NCI-H2171 treated with DMSO at 0.1 percent for 48 hours (cell line): ENCODE results near the gene RPS6KA3.
"Not testable (repeated sequence)": the region's sequence is repeated elsewhere in the genome, so short reads cannot be mapped to it uniquely, and the experiment has no call there.

Experiments used
- DNase-seq: peaks from one replicate; lab custom pipeline; 2025; lab: John Stamatoyannopoulos, UW

The RPS6KA3 gene

DNA sequence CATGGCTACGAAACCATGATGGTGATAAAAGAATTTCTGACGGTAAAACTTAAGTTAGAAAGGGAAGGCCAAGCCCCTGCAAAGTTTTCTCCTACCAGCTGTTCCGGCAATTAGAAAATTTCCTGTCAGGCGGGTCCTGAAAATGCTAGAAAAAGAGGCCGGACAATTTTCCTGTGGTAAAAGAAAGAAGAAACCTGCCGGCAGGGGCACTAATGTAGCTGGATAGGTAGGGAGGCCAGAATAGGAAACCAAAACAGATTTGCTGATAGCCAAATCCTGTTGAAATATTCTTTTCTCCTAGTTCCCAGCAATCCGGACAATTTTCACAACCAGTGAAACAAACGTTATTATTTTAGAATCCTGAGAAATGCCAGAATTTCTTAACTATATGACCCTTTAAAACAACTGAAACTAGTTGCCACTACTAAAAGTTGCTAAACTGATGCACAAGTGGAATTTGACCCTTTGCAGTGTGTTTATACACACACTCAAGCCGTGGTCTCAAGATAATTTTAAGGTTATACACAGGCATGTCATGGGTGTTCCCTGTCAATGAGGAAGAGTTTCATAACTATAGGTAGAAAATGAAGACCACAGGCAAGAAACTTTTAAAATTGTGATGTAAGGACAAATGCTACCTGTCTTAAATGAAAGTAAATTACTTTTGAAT lies 47.7 kb downstream of the RPS6KA3 start:
- no peak for DNase-seq

DNA sequence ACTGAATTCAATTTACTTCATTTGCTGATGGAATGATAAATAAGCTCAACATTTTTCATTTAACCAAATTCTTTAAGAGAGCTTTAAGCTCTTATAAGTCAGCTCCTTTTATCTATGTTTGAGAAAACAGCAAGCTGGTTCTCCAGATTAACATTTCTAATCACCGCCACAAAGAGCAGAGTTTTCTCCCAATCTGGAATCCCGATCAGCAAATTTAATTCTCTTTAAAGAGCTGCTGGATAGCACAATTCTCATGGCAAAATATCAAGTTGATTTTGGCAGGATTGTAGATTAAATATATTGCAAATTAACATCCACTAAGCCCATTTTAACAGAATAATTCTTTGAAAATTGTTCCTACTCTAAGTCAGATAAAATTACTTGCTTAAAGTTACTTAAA lies 48.8 kb downstream of the RPS6KA3 start:
- DNase-seq, result no peak

DNA sequence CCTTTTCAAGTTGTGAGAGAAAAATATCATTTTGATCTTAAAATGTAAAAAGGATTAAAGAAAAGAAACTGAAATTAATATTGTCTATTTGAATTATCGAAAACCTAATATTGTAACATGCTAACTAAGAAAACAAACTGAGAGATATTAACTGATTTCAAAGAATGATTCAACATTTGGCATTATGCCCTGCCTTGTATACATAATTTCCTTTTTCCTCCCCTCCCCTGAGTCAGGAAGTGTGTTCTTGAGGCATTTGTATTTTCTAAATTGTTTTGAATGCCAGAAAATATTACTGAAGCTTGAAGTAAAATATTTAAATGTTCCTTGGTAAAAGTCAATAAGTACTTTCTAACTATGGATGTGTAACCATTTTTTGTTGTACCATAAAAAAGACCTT lies 49.4 kb downstream of the RPS6KA3 start:
- peak; percentile 3 for DNase-seq

DNA sequence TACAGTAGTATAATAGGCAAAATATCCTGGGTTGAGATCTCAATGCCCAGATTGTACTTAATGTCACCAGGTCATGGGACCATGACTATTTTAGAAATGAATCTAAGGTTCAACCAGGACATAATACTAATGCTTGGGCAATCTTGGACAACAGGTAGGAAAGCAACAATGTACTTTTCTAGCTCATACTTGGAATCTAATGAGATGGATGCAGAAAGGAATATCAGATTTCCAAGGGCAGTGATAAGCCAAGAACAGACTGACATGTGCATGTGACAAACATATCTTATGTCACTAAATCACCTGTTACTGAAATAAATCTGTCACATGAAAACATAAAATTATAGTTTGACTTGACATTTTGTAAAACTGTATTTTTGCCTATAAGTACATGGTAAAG lies 51.1 kb downstream of the RPS6KA3 start:
- DNase-seq, result peak; percentile 70

DNA sequence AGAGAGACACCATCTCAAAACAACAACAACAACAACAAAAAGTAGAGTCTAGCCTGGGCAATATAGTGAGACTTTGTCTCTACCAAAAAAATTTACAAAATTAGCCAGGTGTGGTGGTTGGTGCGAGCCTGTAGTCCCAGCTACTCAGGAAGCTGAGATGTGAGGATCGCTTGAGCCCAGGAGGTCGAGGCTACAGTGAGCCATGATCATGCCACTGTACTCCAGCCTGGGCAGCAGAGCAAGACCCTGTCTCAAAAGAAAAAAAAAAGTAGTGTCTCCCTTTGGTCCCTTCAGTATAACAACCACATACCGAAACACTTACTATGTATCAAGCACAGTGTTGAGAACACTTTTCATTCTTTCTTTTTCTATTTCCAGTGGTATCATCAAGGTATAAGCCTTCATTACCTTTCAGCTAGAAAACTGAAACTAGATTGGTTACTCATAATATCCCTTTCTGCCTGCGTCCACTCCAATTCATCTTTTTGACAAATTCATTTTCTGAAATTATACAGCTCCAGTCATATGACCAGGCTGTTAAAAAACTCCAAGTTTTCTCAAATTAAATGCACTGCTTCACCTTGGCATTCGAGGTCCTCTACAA lies 54.1 kb downstream of the RPS6KA3 start:
- no peak for DNase-seq

DNA sequence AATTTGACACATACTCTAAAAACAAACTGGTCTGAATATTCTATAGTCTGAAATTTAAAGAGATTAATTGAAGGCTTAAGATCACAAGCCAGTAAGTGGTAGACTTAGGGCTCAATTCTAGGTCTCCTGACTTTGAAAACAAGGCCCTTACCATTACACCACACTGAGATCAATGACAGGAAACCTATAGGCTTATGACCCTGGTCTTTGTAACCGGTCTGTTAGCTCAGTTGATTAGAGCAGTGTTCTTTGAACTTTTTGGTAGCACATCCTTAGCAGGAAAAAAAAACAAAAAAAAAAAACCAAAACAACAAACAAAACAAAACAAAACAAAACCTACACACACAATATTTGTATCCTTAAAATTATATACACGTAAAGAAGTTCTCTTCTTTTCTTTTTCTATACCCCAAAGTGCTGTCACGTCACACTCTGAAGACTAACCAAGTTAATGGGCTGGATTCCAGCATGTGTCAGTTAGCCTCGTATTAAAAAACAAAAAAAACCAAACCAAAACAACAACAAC lies 55.4 kb downstream of the RPS6KA3 start:
- no peak for DNase-seq

DNA sequence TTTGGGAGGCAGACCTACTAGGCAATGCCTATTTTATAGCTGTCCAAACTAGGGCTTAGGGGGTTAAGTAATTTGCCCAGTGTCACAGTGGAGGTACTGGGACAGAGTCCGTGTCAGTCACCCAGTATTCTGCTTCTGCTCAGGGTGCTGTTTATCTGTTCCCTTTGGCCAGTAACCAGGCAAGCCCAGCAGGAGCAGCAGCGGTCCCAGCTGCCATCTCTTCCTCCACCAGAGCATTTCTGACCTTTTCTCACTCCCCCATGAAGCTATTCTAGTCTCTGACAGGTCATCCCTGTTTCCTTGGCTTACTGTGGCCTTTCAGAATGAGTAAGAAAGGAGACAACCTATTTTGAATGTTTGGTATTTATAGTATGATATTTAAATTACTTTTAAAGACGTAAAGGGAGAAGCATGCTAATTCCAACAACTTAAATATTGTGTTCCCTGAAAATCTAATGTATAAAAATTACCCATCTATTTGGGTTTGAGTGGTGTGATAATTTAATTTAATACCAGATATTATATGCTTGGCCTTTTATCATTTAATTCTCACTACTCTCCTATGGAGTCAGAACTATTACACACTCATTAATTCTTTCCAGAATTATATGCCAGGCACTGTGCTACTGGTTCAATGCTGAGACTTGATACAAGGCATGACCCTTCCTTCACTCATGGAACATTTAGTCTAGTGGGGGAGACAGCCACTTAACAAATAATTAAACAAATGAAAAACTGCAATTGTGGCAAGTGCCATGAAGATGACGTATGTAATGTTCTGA lies 60.6 kb downstream of the RPS6KA3 start:
- DNase-seq, result no peak

DNA sequence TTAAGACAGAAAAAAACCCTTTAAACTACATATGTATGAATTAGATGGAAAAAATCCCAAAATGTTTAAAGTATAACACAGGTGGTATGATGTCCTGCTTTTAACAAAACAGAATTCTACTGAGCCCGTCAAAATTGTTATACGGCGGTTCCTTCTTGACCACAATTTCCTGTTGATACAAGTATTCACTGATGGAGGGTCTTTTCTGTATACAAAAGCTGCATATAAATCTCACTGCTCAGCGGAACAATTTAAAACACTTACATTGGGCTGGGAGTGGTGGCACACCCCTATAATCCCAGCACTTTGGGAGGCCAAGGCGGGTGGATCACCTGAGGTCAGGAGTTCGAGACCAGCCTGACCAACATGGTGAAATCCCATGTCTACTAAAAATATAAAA lies 62.4 kb downstream of the RPS6KA3 start:
- DNase-seq, result no peak

DNA sequence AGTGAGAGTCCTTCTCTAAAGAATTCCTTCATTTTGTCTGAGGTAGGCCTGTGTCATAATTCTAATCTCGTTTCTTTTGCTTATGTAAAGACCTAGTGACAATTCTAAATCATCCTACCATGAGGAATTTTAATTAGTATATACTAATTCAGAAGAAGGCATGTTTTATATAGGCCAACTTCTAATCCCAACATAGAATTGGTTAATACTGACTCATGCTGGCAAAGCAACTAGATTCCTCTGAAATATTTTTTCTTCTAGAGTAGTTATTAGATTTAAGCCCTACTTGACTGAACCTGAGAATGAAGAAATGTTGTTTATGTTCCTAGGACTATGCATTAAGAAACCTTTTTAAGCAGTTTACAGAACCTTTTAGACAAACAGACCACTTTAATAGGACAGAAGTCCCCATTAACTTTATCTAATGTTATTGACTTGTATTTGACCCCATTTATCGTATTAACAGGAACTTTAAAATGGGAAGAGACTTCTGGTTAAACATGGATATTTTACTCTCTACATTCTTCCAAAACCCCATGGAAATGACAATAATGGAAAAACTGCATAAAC lies 69.0 kb downstream of the RPS6KA3 start:
- DNase-seq, result no peak

DNA sequence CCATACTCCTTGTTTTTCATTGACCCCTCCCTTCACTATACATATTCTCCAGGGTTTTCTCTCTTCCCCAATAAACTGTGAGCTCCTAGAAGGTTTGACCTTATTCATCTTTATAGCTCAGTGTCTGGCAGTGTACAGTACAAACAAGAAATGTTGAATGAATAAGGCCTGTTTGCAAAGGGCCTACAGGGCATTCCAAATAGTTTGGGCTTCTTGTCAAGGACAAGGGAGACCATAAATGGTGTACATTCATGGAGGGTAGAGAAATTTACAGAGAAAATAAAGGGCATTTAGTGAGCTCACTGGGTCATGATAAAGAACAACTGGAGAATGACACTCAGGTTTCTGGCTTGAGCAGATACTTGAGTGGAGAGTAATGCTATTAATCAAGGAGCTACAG lies 77.5 kb downstream of the RPS6KA3 start:
- no peak for DNase-seq

DNA sequence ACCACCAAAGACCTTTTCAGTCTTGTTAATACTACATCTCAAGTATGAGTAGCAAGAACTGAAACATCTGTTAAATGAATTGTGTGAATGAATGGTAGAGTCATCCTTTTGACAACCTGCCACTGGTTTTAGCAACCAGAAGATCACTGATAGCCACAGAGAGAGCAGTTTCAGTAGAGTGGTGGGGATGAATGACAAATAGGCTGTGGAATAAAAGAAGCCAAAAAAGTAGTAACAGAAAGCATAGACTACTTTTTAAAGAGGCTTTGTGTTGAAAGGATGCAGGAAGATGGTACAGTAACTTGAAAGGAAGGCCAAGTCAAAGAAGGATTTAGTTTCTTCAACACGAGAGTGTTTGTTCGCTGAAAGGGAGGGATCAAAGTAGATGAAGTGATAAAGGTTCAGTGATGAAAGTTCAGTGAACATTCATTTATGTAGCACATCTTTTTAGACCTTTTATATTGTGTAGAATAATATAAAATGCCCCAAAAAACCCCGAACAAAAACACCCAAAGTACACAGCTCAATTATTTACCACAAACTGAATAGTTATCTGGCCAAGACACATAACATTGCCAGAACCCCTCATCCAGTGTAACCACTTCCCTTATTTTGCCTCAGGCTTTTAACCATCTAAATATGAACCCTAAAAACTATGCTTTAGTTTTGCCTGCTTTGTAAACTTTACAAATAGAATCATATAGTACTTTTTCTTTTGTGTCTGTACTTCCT lies 84.9 kb downstream of the RPS6KA3 start:
- no peak for DNase-seq

DNA sequence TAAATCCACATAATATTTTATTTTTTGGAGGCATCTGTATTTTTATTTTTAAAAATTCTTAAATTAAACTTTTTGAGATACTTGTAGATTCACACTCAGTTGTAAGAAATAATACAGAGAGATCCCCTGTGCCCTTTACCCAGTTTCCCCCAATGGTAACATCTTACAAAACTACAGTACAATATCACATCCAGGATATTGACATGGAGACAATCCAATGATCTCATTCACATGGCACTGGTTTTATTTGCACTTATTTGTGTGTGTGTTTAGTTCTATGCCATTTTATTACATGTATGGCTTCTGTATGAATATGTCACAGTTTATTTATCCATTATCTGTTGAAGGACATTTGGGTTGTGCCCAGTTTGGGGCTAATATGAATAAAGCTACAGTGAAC lies 89.6 kb downstream of the RPS6KA3 start:
- DNase-seq, result no peak

DNA sequence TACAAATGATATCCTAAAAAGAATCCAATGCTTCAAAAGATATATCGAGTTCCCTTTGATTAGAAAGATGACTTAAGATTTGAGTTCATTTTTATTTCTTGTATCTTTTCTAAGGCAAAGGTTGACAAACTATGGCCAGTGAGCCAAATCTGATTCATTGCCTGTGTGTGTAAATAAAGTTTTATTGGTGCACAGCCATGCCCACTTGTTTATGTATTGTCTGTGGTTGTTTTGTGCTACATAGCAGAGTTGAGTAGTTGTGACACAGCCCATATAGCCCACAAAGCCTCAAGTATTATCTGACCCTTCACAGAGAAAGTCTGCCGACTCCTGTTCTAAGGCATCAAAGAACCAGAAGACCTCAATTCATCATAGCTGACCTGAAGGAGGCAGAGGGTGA lies 92.9 kb downstream of the RPS6KA3 start:
- DNase-seq, result no peak

DNA sequence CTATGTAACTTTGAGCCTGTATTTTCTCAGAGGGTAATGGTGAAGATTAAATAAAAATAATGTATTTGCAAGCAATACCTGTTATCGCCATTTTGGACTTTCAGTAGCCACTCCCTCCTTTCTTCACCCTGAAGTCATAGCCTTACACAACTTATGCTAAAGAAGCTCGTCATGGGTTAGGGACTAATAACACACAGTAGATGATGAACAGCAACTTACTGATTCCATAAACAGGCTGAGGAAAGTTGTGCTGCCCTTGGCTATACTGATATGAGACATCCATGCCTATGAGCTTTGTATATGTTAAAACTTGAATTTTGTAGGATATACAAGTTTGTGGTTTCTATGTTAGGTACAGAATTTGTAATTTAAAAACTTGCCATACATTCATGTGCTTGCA lies 93.4 kb downstream of the RPS6KA3 start:
- no peak for DNase-seq

DNA sequence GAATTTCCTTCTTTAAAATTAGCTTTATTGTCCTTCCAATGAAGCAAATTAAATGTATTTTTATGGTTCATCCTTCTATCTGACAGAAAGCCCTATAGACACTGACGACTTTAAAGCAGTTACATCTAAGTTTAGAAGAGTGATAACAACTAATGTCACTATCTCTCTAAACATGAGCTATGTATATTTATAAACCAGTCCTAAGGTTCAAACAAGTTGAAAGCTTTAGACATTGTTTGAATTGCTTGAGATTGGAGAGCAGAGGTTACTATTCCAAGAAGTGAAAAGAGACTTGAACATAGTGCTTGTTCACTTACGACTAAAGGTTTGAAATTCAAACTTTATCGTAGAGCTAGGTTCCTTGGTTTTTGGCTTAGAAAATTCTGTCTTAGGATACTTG lies 94.8 kb downstream of the RPS6KA3 start:
- no peak for DNase-seq

DNA sequence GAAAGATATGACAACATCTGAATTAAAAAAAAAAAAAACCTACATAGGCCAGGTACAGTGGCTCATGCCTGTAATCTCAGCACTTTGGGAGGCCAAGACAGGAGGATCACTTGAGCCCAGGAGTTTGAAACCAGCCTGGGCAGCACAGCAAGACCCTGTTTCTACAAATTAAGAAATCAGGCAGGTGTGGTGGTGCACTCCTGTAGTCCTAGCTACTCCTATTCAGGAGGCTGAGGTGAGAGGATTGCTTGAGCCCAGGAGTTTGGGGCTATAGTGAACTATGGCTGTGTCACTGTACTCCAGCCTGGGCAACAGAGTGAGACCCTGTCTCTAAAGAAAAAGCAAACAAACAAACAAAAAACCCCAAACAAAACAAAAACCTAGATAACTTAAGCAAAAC lies 104.2 kb downstream of the RPS6KA3 start:
- not testable (repeated sequence) for DNase-seq

DNA sequence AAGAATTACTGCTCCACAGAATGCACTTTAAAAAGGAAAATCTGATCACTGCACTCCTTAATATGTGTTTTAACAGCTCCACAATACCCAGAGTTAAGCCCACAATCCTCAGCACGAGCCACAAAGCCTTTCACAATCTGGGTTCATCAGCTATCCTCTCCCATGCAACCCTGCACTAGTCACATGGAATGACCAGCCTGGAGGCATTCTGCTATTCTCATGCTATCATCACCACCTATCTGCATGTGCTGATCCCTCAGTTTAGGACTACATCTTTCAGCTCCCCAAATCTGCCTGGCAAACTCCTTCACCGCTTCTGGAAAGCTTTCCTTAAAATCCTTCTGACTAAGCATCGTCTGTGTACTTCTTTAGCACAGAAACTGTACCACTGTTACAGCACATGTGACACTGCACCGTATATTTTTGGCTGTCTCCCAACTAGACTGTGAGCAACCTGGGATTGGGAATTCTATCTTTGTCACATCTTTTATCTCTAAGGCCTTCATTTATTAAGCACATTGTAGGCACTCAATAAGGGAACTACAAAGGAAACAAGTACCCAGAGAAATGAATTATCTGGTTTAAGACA lies 106.8 kb downstream of the RPS6KA3 start:
- no peak for DNase-seq

DNA sequence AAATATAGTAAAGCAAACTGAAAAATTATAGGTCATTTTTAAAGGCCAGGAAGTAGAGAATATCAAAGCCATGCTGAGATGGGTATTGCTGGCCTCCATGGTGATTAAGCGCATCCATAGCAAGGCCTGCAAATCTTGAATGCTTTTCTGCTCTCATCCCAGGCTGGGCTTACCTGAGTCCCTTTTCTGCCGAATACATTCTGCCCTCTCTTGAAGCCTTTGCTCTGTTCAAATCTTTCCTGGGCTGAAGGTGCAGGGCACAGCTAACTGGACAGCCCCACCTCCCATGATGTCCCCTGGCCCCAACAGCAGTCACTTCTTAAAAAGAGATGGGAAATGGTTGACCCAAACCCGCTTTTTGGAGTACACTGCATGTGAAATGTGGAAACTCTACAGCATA lies 115.0 kb downstream of the RPS6KA3 start:
- no peak for DNase-seq

DNA sequence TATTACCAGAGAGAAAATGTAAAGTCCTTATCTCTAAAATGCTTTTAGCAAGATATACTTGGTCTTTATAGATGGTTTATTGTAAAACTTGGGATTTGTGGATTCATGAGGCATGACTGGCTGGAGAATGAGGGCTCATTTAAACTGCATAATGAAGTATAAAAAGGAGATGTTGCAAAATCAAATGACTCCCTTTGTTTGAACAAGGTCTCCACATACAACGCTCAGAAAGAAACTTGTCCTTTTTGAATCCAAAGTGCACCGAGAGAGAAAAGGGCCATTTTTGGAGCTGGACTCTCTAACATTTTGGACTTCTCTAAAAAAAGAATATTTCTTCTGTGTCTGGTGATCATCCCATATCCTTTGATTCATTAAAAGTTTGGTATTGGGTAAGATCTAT lies 117.4 kb downstream of the RPS6KA3 start:
- DNase-seq, result no peak

DNA sequence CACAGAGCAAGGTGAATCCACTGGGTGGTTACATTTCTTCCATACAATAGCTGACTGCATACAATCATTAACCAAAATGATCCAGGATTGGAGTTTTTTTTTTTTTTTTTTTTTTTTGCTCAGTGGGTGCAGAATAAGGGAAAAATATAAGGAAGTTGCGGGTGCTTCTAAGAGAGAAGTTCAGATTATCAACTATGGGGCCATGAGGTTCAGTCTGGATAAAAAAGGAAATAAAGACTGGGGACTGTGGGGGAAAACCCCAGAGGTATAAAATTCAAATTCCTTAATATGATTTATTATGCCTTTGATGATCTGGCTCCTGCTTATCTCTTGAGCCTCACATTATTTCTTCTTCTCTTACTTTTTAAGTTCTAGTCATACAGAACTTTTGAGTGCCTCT lies 119.1 kb downstream of the RPS6KA3 start:
- no peak for DNase-seq

DNA sequence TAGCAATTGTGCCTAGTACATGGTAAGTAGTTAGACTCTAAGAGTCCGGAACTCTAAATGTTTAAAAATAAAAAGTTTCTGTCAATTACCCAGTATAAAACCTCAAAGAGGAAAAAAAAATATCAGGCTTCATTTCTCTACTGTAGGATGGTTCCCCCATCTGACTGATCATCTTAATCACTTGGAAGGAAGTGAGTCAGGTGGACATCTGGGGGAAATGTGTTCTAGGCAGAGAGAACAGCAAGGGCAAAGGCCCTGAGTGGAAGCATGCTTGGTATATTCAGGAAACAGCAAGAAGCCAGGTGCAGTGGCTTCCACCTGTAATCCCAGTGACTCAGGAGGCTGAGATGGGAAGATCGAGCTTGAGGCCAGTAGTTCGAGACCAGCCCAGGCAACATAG lies 122.2 kb downstream of the RPS6KA3 start:
- no peak for DNase-seq

DNA sequence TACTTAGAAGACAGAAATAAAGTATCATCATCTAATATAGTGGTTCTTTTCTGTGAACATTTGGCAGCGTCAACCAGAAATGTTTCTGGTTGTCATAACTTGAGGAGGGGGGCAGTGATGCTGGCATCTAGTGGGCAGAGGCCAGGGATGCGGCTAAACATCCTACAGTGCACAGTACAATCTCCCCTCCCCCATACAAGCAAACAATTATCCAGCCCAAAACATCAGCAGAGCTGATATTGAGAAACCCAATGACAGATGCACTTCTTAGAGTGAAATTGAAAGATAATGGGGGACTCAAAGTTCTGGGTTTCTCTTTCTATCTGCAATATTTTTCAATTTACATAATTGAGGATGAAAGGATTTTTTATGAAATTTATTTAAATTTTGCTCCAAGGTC lies 123.1 kb downstream of the RPS6KA3 start:
- no peak for DNase-seq
